HG02759 (cell line): ENCODE data around the gene FOXP1.

Experiments
- ATAC-seq: cut with Tn5 transposase; IDR thresholded peaks from one replicate; pipeline ENCODE4 v1.9.1; 2021; ENCODE audit warnings: mild to moderate bottlenecking, moderate library complexity; ENCODE audit not compliant: unreplicated experiment

Gene FOXP1

GRCh38 chr3:71406972-71407810 lies 176.3 kb downstream of the FOXP1 start:
- no peak for ATAC-seq

GRCh38 chr3:71402911-71403310 lies 180.6 kb downstream of the FOXP1 start:
- no peak for ATAC-seq

- no peak for ATAC-seq
Observed at GRCh38 chr3:71402280-71402679, 181.2 kb downstream of the FOXP1 start.

- ATAC-seq = no peak
Observed at GRCh38 chr3:71401695-71402231, 181.8 kb downstream of the FOXP1 start.

- no peak for ATAC-seq
Observed at GRCh38 chr3:71400986-71401451, 182.5 kb downstream of the FOXP1 start.

- ATAC-seq = no peak
Observed at GRCh38 chr3:71399478-71399877, 184.1 kb downstream of the FOXP1 start.

- no peak for ATAC-seq
Observed at GRCh38 chr3:71398157-71398836, 185.2 kb downstream of the FOXP1 start.

- no peak for ATAC-seq
Observed at GRCh38 chr3:71397726-71398125, 185.8 kb downstream of the FOXP1 start.

GRCh38 chr3:71397046-71397445 lies 186.5 kb downstream of the FOXP1 start:
- ATAC-seq = no peak

GRCh38 chr3:71395927-71396695 lies 187.4 kb downstream of the FOXP1 start:
- ATAC-seq = no peak

GRCh38 chr3:71395470-71395869 lies 188.1 kb downstream of the FOXP1 start:
- no peak for ATAC-seq

- no peak for ATAC-seq
Observed at GRCh38 chr3:71393745-71394144, 189.8 kb downstream of the FOXP1 start.

- peak; percentile 46 for ATAC-seq
Observed at GRCh38 chr3:71393093-71393492, 190.4 kb downstream of the FOXP1 start.

GRCh38 chr3:71392251-71392650 lies 191.3 kb downstream of the FOXP1 start:
- ATAC-seq = peak; percentile 65

GRCh38 chr3:71391361-71391760 lies 192.2 kb downstream of the FOXP1 start:
- no peak for ATAC-seq

- ATAC-seq = peak; percentile 22
Observed at GRCh38 chr3:71389911-71390573, 193.5 kb downstream of the FOXP1 start.

- no peak for ATAC-seq
Observed at GRCh38 chr3:71389191-71389590, 194.3 kb downstream of the FOXP1 start.

- no peak for ATAC-seq
Observed at GRCh38 chr3:71388535-71389120, 194.9 kb downstream of the FOXP1 start.

- no peak for ATAC-seq
Observed at GRCh38 chr3:71387586-71387985, 195.9 kb downstream of the FOXP1 start.
